ENCODE measurements around the gene GPRIN1.

Gene GPRIN1

DNA sequence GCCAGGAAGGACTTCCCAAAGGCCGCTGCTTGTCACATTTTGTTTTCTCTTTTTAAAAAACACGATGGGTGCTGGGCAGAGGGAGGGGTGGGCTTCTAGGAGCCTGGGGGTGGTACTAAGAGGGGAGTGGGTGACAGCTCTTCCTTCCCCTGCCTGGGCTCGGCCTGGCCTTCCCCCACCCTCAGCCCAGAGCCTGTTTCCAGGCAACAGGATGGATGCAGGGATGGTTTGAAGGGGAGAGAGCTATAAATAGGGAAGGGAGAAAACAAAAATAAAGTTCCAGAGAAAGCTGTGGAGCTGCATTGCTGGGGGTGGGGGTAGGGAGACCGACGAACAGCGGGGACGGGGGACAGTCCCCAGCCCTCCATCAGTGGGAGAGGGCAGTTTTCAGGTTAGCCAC, 6.6 kb upstream of the GPRIN1 start:
- DNase-seq (ENCODE audit: extremely low read depth, low read depth), result no peak
- TF ChIP-seq, protein P1, sequence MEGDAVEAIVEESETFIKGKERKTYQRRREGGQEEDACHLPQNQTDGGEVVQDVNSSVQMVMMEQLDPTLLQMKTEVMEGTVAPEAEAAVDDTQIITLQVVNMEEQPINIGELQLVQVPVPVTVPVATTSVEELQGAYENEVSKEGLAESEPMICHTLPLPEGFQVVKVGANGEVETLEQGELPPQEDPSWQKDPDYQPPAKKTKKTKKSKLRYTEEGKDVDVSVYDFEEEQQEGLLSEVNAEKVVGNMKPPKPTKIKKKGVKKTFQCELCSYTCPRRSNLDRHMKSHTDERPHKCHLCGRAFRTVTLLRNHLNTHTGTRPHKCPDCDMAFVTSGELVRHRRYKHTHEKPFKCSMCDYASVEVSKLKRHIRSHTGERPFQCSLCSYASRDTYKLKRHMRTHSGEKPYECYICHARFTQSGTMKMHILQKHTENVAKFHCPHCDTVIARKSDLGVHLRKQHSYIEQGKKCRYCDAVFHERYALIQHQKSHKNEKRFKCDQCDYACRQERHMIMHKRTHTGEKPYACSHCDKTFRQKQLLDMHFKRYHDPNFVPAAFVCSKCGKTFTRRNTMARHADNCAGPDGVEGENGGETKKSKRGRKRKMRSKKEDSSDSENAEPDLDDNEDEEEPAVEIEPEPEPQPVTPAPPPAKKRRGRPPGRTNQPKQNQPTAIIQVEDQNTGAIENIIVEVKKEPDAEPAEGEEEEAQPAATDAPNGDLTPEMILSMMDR (IDR thresholded peaks at IDR 0.05; ENCODE audit: low read depth, low read length, missing control alignments), result no peak
- no peak overlapping the region for H3K4me3 ChIP-seq (replicated peaks; ENCODE audit: low read depth, low read length)

GRCh38 chr5:176614805-176615478, 5.0 kb upstream of the GPRIN1 start:
- TF ChIP-seq, protein P1 (IDR thresholded peaks at IDR 0.05; ENCODE audit: low read depth, low read length, missing control alignments), result no peak
- DNase-seq (ENCODE audit: extremely low read depth, low read depth), result no peak
- no peak overlapping the region for H3K4me3 ChIP-seq (replicated peaks; ENCODE audit: low read depth, low read length)

DNA sequence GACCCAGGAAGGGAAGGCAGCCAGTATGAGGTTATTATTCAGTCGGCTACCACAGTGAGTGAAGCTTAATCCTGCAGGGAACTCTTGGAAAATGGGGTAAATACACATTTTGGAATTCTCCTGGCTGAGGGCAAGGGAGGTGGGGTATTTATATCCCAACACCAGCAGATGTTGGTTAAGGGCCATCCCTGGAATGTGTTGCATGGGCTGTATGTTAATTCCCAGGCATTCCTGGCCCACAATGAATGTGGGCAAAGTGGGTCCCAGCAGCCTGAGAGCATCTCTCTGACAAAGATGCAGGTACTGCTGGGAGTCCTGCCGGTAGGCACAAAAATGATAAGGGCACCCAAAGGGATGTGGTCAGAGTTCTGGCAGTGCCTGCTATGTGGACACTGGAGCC, 2.9 kb upstream of the GPRIN1 start:
- H3K4me3 ChIP-seq (replicated peaks; ENCODE audit: low read depth, low read length), result no peak overlapping the region
- DNase-seq (ENCODE audit: extremely low read depth, low read depth), result no peak
- TF ChIP-seq, protein P1 (IDR thresholded peaks at IDR 0.05; ENCODE audit: low read depth, low read length, missing control alignments), result no peak

DNA sequence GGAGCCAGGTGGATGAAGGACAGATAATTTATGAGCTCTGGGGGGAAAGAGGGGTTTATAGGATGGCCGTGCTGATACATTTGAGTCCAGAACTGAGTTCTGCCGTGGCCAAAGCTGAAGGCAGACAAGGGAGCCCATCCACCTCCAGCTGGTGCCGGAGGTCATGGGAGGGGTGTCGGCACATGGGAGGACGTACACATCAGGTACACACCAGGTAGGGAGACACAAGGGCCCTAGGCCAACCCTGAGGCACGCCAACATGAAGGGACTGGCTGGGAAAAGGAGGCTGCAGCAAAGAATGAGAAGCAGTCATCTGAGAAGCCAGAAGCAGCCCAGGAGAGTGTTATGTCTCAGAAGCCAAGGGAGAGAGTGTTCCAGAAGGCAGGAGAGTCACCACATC, 2.1 kb upstream of the GPRIN1 start:
- H3K4me3 ChIP-seq (replicated peaks; ENCODE audit: low read depth, low read length), result no peak overlapping the region
- DNase-seq (ENCODE audit: extremely low read depth, low read depth), result no peak
- TF ChIP-seq, protein P1 (IDR thresholded peaks at IDR 0.05; ENCODE audit: low read depth, low read length, missing control alignments), result no peak

DNA sequence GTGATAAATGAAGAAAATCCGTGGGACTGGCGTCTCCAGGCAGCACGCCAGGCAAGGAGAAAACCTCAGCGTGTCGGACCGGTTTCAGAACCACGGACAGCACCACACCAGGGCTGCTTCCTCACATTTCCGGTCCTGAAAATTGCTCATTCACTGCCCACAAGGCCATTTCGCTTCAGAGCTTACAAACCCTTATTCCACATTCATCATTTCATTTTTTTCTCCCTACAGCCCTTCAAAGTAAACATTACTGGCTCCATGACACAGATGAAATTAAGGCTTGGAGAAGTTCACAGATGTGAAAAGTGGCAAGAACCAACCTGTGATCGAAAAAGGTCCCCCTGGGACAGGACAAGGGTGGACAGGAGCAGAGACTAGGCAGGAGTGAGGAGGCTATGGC, 1.5 kb upstream of the GPRIN1 start:
- peak; percentile 72 for DNase-seq (ENCODE audit: extremely low read depth, low read depth)
- TF ChIP-seq, protein P1 (IDR thresholded peaks at IDR 0.05; ENCODE audit: low read depth, low read length, missing control alignments), result no peak
- no peak overlapping the region for H3K4me3 ChIP-seq (replicated peaks; ENCODE audit: low read depth, low read length)

- TF ChIP-seq, protein P1 (IDR thresholded peaks at IDR 0.05; ENCODE audit: low read depth, low read length, missing control alignments), result no peak
- peak overlapping the region; percentile 49 for H3K4me3 ChIP-seq (replicated peaks; ENCODE audit: low read depth, low read length)
- DNase-seq (ENCODE audit: extremely low read depth, low read depth), result no peak
These were observed 448 bp upstream of the GPRIN1 start for GRCh38 chr5:176610435-176610773.

Measured in HFF-Myc (cell line).